ENCODE measurements around the gene GPANK1. TPM values are rescaled to one million over a fixed set of nuclear protein-coding genes. Genes with fewer than 3 reads are reported as not detected.

GPANK1 gene
- total and polyA plus RNA-seq, 2 of the 13 experiments (the other 11 are each of a cell fraction or from before 2014, with no cell fraction given): 15.4 to 22.8 TPM

DNA sequence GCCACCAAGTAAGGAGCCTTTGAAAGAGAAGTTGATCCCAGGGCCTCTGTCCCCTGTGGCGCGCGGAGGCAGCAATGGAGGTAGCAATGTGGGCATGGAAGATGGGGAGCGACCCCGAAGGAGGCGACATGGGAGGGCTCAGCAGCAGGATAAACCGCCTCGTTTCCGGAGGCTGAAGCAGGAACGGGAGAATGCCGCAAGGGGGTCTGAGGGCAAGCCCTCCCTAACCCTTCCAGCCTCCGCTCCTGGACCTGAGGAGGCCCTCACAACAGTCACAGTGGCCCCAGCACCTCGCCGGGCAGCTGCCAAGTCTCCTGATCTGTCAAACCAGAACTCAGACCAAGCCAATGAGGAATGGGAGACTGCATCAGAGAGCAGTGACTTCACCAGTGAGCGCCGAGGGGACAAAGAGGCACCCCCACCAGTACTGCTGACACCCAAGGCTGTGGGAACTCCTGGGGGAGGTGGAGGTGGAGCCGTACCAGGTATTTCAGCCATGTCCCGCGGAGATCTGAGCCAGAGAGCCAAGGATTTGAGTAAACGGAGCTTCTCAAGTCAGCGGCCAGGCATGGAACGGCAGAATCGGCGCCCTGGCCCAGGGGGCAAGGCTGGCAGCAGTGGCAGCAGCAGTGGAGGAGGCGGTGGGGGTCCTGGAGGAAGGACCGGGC lies 32.4 kb downstream of the GPANK1 start (continued):
- TF ChIP-seq, protein P1, sequence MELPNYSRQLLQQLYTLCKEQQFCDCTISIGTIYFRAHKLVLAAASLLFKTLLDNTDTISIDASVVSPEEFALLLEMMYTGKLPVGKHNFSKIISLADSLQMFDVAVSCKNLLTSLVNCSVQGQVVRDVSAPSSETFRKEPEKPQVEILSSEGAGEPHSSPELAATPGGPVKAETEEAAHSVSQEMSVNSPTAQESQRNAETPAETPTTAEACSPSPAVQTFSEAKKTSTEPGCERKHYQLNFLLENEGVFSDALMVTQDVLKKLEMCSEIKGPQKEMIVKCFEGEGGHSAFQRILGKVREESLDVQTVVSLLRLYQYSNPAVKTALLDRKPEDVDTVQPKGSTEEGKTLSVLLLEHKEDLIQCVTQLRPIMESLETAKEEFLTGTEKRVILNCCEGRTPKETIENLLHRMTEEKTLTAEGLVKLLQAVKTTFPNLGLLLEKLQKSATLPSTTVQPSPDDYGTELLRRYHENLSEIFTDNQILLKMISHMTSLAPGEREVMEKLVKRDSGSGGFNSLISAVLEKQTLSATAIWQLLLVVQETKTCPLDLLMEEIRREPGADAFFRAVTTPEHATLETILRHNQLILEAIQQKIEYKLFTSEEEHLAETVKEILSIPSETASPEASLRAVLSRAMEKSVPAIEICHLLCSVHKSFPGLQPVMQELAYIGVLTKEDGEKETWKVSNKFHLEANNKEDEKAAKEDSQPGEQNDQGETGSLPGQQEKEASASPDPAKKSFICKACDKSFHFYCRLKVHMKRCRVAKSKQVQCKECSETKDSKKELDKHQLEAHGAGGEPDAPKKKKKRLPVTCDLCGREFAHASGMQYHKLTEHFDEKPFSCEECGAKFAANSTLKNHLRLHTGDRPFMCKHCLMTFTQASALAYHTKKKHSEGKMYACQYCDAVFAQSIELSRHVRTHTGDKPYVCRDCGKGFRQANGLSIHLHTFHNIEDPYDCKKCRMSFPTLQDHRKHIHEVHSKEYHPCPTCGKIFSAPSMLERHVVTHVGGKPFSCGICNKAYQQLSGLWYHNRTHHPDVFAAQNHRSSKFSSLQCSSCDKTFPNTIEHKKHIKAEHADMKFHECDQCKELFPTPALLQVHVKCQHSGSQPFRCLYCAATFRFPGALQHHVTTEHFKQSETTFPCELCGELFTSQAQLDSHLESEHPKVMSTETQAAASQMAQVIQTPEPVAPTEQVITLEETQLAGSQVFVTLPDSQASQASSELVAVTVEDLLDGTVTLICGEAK (IDR thresholded peaks at IDR 0.05): no peak
- TF ChIP-seq, protein P1 (CRISPR knock-in tag; IDR thresholded peaks at IDR 0.05): no peak
- TF ChIP-seq, protein P2, sequence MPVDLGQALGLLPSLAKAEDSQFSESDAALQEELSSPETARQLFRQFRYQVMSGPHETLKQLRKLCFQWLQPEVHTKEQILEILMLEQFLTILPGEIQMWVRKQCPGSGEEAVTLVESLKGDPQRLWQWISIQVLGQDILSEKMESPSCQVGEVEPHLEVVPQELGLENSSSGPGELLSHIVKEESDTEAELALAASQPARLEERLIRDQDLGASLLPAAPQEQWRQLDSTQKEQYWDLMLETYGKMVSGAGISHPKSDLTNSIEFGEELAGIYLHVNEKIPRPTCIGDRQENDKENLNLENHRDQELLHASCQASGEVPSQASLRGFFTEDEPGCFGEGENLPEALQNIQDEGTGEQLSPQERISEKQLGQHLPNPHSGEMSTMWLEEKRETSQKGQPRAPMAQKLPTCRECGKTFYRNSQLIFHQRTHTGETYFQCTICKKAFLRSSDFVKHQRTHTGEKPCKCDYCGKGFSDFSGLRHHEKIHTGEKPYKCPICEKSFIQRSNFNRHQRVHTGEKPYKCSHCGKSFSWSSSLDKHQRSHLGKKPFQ (CRISPR knock-in tag; IDR thresholded peaks at IDR 0.05; ENCODE audit: insufficient replicate concordance): no peak
- TF ChIP-seq ZNF790 (CRISPR knock-in tag; IDR thresholded peaks at IDR 0.05; ENCODE audit: borderline replicate concordance) (0 out of 2 replicates have a peak, but pooled peaks have one; percentile 41), PAF1 (CRISPR knock-in tag; IDR thresholded peaks at IDR 0.05) (peak; percentile 59; the same call in 1 of the 2 replicates), SPEN (CRISPR knock-in tag; IDR thresholded peaks at IDR 0.05; ENCODE audit: low read depth) (0 out of 2 replicates have a peak, but pooled peaks have one; percentile 10), RFX3 (CRISPR knock-in tag; IDR thresholded peaks at IDR 0.05) (no peak), DPF2 (CRISPR knock-in tag; IDR thresholded peaks at IDR 0.05; ENCODE audit: borderline replicate concordance, low read depth) (no peak), RFXAP (CRISPR knock-in tag; IDR thresholded peaks at IDR 0.05; ENCODE audit: borderline replicate concordance) (no peak), ZMAT3 (CRISPR knock-in tag; conservative IDR thresholded peaks at IDR 0.05) (no peak), BORCS8-MEF2B (CRISPR knock-in tag; IDR thresholded peaks at IDR 0.05) (peak; percentile 32; the same call in 1 of the 2 replicates), E2F2 (CRISPR knock-in tag; IDR thresholded peaks at IDR 0.05; ENCODE audit: borderline replicate concordance) (no peak)
- TF ChIP-seq, protein P3, sequence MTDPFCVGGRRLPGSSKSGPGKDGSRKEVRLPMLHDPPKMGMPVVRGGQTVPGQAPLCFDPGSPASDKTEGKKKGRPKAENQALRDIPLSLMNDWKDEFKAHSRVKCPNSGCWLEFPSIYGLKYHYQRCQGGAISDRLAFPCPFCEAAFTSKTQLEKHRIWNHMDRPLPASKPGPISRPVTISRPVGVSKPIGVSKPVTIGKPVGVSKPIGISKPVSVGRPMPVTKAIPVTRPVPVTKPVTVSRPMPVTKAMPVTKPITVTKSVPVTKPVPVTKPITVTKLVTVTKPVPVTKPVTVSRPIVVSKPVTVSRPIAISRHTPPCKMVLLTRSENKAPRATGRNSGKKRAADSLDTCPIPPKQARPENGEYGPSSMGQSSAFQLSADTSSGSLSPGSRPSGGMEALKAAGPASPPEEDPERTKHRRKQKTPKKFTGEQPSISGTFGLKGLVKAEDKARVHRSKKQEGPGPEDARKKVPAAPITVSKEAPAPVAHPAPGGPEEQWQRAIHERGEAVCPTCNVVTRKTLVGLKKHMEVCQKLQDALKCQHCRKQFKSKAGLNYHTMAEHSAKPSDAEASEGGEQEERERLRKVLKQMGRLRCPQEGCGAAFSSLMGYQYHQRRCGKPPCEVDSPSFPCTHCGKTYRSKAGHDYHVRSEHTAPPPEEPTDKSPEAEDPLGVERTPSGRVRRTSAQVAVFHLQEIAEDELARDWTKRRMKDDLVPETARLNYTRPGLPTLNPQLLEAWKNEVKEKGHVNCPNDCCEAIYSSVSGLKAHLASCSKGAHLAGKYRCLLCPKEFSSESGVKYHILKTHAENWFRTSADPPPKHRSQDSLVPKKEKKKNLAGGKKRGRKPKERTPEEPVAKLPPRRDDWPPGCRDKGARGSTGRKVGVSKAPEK (CRISPR knock-in tag; IDR thresholded peaks at IDR 0.05; ENCODE audit: borderline replicate concordance): no peak

Data from HepG2 (cell line).